Measurements from ENCODE around the gene FYN.
"Not testable (repeated sequence)": the region's sequence is repeated elsewhere in the genome, so short reads cannot be mapped to it uniquely, and the experiment has no call there.

FYN gene

DNA sequence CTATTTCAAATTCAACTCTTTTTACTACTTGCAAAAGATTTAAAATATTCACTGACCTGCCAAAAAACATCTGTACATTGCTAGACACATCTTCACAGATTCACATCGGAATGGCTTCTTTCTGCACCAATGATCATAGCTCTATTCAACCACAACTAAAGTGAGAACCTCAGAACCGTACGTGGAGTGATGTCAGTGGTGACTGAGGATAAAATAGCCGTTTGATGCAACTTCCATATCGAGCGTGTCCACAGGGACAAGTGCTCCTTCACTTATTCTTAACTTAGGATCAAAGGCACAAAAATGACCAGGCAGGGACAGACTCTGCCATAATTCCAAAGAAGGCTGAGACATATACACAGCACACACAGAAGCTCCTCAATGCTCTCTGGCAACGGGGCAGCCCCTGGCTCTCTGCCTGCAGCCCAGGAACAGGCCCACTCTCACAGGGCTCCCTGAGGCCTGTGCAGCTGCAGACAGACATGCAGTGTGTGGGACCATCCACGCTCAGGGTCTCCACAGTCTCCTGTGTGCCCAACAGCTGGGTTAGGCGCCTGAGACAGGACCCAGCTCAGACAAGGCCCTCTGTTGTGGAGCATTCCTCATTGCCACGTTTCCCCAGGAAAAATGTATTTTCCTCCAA, 22.8 kb downstream of the FYN start:
- FAIRE-seq = no peak

DNA sequence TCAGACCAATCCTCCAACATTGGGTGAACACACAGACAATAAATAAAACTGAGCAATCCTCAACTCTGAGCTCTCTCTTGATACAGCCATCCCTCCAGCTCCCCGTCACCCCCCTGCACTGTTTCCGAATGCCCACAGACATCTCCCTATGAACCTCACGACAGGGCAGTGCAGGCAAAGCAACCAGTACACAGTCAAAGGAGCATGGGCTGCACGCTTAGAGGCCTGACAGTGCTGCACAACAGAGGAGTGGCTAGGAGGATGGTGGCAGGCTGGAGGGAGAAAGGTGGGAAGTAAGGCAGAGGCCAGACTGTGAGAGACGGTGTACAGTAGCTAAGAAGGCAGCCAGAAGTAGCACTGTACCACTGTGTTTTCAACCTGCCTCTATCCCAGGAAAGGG, 24.0 kb downstream of the FYN start:
- no peak for FAIRE-seq

GRCh38 chr6:111848262-111848812, 24.9 kb downstream of the FYN start:
- no peak for FAIRE-seq

- no peak for FAIRE-seq
Observed at GRCh38 chr6:111846492-111847409, 26.5 kb downstream of the FYN start.

DNA sequence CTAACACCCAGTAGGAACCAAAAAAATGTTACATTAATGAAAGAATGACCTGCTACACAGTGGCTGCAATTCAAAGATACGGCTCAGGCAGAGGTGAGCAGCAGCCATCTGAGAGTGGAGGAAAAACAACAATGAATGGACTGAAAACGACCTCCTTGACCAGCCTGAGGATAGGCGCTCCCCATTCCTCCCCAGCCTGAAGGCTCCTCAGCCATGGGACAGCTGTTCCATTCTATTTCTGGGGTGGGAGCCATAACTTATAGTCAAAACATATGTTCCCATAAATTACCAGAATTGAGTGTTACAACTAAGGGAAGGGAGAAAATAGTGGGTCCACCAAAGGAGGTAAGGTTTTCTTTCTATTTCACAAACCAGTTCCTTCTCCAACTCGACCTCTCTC, 27.2 kb downstream of the FYN start:
- FAIRE-seq = no peak

GRCh38 chr6:111845441-111845871, 27.8 kb downstream of the FYN start:
- FAIRE-seq = no peak

- FAIRE-seq = no peak
Observed at GRCh38 chr6:111844921-111845320, 28.3 kb downstream of the FYN start.

DNA sequence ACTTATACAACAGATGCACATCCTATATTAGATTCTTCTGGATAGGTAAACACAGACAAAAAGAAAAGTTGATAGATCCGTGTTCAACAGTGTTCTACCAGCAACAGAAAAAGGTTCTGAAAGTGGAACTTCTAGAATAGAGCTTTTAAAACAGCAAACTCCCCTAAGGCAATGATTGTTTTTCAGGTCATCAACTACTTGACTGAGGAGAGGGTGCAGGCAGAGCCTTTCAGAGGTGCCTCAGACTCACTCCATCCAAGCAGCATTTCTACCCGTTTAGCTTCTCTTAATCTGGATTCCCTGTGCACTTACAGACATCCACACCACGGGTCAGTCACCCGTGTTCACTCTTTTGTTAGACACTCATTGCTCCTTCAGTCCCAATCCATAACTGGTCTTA, 28.9 kb downstream of the FYN start:
- no peak for FAIRE-seq

DNA sequence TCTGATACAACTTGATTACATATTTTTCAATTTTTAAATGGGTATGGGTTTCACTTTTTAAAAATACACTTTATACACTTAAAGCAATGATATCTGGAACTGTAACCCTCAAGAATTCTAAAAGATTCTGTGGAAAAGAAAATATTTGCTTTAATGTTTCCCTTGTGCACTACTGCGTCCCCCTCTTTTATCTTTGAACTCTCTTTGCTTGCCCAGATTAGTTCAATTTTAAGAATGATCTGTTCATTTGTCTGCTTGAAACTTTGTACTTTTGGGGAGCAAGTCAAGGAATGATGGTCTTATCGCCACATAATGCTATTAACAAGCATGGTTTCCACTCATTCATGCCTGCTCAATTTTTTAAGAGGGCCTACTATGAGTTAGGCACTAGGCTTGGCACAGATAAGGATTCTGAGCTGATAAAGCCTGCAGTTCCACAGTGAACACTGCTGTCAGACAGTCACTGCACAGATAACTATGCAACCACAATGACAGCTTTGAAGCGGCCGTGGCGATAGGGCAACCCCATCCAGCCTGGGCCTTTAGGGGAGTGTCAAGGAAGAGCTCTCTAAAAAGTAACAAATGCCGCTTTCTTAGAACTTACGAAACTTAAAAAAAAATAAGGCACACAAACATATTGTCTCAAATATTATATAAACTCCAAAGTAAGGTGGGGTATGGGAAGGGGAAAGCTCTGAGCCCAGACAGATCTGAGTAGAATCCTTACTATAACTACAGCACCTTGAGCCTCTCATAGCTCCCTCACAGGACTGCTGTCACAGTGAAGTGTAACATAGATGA, 29.7 kb downstream of the FYN start:
- FAIRE-seq = no peak

DNA sequence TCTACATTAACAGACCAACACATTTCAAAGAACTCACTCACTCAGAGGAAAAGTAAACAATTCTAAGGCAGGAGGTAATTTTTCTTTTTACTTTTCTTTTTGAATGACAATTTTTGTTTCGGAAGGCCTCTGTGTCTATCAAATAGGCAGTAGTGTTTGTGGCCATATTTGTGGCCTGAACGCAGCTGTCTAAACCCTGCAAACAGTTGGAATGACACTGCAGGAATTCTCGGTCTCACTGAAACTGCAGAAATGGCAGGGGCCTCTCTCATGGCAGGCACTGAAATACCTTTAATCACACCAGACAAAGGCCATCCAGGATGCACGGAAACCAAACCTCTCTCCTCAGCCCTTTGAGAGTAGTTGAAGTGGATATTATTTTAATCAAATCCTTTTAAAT, 30.4 kb downstream of the FYN start:
- no peak for FAIRE-seq

DNA sequence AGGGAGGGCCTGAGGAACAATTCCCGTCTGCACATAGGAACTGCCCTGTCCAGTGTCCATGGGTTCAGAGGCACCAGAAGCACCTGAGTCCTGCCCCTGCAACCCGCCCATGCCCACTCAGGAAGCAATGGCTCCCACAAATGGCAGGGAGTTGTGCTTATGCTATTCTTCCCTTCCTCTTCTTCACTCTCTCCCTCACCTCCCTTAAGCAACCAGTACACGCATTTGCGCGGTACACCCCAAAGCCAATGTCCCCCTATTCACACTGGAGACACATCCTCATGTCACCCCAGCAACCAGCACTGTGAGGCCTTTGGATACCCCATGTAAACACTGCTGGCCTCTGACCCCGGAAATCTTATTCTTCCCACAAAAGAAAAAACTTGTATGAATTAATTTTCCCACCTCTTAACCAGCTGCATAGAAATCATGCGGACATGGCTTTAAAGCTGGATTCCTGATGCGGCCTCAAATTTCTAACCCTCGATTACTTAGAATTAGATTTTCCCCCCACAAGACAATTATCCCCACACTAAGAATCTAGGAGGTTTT, 30.9 kb downstream of the FYN start:
- no peak for FAIRE-seq

DNA sequence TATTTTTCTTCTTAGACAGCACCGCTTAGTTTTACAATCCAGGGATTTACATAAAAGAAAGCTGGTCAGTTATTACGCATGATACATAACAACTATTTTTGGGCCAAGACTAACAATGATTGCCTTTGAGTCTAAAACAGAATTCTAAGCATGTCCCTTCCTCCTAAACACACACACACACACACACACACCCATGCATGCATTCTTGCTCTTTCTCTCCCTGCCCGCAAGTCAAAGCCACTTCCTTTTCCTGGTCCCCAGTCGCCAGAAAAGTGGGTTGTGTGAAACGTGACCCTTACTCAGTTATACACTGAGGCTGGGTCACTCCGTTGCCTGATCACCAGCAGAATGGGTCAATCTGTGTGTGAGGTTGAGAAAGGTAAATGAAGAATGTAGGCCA, 31.4 kb downstream of the FYN start:
- FAIRE-seq = no peak

- FAIRE-seq = no peak
Observed at GRCh38 chr6:111840803-111841202, 32.4 kb downstream of the FYN start.

DNA sequence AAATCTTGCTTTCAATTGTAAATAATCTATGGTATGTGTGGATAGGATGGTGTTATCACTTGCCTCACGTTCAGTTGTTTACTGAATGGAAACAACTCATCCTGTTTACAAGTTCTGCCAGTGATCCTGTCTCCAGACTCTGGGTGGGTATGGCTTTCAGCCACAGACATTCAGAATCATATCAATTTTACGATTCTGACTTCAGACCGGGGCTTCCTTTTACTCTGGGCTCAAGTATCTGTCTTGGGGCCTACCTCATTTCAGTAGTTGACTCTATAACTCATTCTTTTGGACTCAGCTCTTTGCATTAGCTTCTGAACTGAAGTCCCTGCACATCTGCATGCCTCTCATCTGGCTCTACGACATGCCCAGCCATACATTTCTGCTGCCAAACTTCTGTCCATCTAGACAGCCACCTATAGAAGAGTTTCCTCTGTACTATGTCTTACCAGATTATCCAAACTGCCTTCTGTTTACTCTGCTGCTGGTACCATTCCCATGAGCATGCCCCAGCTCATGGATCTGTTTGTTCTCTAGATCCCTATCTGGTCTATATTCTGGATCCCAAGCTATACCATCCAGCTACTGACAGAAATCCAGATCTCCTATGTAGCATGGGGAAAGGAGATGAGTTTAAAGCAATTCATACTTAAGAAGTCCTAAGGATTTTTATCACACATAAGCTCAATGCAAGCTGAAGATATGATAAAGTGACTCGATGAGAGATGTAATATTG, 34.3 kb downstream of the FYN start:
- no peak for FAIRE-seq

DNA sequence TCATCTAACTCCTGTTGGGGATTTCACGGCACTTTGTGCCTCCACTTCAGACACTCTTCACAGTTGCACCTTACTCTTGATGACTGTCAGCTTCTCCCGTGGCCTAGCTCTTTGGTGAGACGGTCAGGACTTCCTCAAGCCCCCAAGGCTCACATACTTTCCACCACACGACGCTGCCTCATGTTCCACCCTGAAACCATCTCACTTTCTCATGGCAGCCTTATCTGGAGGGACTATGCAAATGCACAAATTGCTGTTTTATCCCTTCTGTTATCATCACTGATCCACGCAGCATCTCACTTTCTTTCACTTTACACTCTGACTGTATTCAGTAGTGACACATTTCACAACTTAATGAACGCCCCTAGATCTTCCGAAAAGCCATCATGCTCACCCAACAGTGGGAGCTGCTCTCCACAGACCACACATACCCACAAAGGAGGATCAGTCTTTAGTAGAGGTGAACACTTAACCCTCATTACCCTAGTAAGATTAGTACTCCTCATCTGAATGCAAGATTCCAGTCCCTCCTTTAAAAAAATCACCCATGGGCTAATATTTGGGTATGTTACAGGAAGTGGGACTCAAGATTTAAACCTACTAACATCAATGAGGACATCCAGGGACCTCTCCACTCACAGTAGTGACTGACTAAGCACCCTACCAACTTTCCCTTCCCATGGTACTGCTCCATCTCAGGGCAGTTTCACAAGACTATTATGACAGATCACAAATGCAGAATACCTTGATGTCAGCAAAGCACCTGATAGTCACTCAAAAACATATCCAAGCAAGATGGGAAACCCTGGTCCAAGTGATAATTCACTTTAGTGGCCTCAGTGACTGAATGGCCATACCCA, 35.4 kb downstream of the FYN start:
- no peak for FAIRE-seq

DNA sequence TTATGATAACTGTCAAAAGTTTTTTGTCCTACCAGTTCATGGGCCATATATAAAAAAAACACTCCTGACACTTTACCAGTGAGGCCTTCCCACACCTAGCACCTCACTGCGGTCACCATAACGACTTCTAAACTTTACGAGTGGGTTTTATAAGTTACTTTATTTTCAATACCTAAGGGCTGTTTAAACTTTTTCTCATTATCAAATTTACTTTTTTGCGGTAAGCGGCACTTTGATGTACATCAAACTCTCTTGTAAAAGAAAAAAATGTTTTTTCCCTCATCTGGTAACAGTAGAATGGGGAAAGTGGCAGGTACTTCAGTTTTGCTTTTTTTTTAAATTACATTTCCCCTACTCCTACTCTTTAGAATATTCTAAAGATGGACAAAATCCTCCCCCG, 36.2 kb downstream of the FYN start:
- FAIRE-seq = no peak

- no peak for FAIRE-seq
Observed at GRCh38 chr6:111835807-111836206, 37.4 kb downstream of the FYN start.

DNA sequence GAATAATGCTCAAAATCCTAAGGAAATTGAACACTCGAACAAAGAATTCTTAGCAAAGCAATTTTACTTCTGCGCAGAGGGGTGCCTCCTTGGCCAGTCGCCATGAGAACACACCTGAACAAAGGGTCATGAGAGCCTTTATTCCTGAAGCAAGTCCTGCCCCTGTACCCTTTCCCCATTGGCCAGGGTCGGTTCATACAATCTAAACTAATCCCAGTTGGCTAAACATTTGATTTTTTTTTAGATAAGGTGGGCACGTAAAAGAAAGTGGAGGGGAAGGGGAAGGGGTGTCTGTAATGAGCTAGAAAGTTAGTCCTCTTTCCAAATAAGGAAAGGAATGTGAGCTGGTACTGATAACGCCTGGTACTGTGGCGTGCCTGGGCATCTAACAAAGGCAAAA, 37.9 kb downstream of the FYN start:
- not testable (repeated sequence) for FAIRE-seq

- no peak for FAIRE-seq
Observed at GRCh38 chr6:111834356-111834755, 38.9 kb downstream of the FYN start.

DNA sequence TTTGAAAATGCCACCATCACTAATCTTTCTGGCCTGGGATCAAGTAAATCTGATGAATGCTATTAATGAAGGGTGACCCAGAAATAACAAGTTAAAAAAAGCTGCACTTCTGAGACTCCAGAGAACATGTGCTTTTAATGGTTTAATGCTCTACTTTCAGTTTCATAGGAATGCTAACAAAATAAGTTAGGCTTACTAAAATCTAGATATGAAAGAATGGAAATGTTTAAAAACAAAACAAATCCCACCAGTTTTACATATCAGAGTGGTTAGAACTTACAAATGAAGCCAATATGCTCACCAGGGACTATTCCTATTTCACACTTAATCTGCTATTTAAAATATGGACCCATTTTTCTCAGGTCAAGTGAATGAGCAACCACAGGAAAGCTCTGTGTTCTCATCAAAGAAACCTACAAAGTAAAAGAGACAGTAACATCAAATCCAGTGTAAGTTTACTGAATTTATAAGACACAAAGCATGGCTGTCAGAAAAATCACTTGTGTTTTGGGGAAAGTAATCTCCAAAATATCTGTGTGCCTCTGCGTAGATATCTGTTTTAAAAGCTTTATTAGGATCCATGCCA, 40.3 kb downstream of the FYN start:
- no peak for FAIRE-seq

GRCh38 chr6:111831408-111831807, 41.8 kb downstream of the FYN start:
- FAIRE-seq = no peak

Data from TTC549 (cell line).